NAMALWA (cell line): Measurements from ENCODE around the gene ISM2.

Experiments
- DNase-seq: peaks from one replicate; pipeline ENCODE4 v3.0.0-alpha.2; 2015; ENCODE audit warnings: low spot score

Gene ISM2

GRCh38 chr14:77467801-77468200 is 30.8 kb downstream of the ISM2 start:
- no peak for DNase-seq

GRCh38 chr14:77459072-77459723 is 39.4 kb downstream of the ISM2 start:
- peak; percentile 88 for DNase-seq

- peak; percentile 83 for DNase-seq
Measured at GRCh38 chr14:77458249-77458950, 40.2 kb downstream of the ISM2 start.

- peak; percentile 99 for DNase-seq
Measured at GRCh38 chr14:77457522-77458248, 40.9 kb downstream of the ISM2 start, which contains the start of the genes AHSA1 and VIPAS39. Gene AHSA1 (plus strand): TSS chr14:77458093. CDS start chr14:77458190, 97 bp downstream. Gene VIPAS39 (minus strand): TSS chr14:77457601. CDS start chr14:77454102, 3,499 bp downstream.

- no peak for DNase-seq
Measured at GRCh38 chr14:77457115-77457521, 41.5 kb downstream of the ISM2 start.

- no peak for DNase-seq
Measured at GRCh38 chr14:77455966-77456640, 42.5 kb downstream of the ISM2 start.

GRCh38 chr14:77442196-77442595 is 56.4 kb downstream of the ISM2 start:
- DNase-seq = no peak

GRCh38 chr14:77439861-77440260 is 58.8 kb downstream of the ISM2 start:
- DNase-seq = no peak

DNA sequence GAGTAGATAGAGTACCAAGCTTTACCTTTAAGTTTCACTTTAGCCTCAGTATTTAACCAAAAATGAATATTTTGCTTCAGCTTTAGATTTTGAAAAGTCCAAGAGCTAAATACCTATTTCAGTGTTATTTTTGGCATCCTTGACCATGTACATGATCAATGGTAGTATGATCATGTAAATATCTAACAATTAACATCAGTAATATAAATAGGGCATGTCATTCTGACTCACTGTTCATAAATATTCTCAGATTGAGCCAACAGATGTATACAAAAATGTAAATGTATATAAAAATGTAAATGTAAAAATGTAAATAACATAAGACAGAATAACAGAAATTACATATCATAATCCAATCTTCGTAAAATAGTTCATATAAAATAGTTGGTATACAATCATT is 60.0 kb downstream of the ISM2 start:
- DNase-seq = no peak

DNA sequence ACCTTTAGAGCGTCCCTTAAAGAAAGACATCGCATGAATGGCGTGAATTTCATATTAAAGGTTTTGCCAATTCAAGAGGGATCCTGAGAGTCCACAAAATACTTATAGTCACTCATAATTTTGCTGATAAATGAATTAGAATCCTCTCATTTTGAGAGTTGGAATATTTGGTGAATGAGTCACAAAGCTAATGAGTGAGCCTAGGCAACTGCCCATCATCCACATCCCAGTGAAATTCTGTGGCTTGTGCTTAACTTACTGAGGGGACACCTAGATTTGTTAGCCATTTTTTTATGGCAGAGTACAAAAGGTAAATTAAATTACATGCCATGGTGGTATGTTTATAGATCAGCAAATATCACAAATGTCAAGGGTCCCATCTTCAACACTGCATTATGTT is 62.6 kb downstream of the ISM2 start:
- no peak for DNase-seq

- no peak for DNase-seq
Measured at GRCh38 chr14:77426396-77426795, 72.2 kb downstream of the ISM2 start.

GRCh38 chr14:77424862-77425261 is 73.8 kb downstream of the ISM2 start:
- DNase-seq = no peak
